Measurements from ENCODE around the gene TMEM203. TPM values are rescaled to one million over a fixed set of nuclear protein-coding genes. Genes with fewer than 3 reads are reported as not detected.

The TMEM203 gene
- total RNA-seq, 1 experiment from 2014 or later: 50.6 TPM

GRCh38 chr9:137186385-137186784 is 19.1 kb downstream of the TMEM203 start:
- H3K36me3 Mint-ChIP-seq: peaks cover 9% of the 10 kb centered on the region
- peak overlapping the region; percentile 91 for H3K4me3 Mint-ChIP-seq
- no peak overlapping the region for H3K27ac Mint-ChIP-seq
- H3K9me3 Mint-ChIP-seq: no peaks in the 10 kb centered on the region
- ATAC-seq (no peak), DNase-seq (ENCODE audit: low spot score) (no peak)
- TF ChIP-seq KAT7 (CRISPR knock-in tag; IDR thresholded peaks at IDR 0.05; ENCODE audit: borderline replicate concordance) (no peak), AR (CRISPR knock-in tag; IDR thresholded peaks at IDR 0.05) (no peak), ZBTB21 (CRISPR knock-in tag; IDR thresholded peaks at IDR 0.05; ENCODE audit: borderline replicate concordance) (no peak), ZBTB43 (CRISPR knock-in tag; IDR thresholded peaks at IDR 0.05) (no peak), CBFB (CRISPR knock-in tag; IDR thresholded peaks at IDR 0.05; ENCODE audit: low read depth) (no peak), ZNF532 (CRISPR knock-in tag; IDR thresholded peaks at IDR 0.05; ENCODE audit: borderline replicate concordance) (no peak), NFE2L1 (CRISPR knock-in tag; IDR thresholded peaks at IDR 0.05) (no peak), NR1H2 (CRISPR knock-in tag; IDR thresholded peaks at IDR 0.05) (no peak), E2F4 (CRISPR knock-in tag; IDR thresholded peaks at IDR 0.05; ENCODE audit: borderline replicate concordance, low read depth) (no peak), OVOL2 (CRISPR knock-in tag; IDR thresholded peaks at IDR 0.05; ENCODE audit: borderline replicate concordance) (no peak), CREB1 (CRISPR knock-in tag; IDR thresholded peaks at IDR 0.05) (no peak), IRF1 (CRISPR knock-in tag; IDR thresholded peaks at IDR 0.05) (no peak), ZNF396 (CRISPR knock-in tag; IDR thresholded peaks at IDR 0.05; ENCODE audit: borderline replicate concordance) (no peak), JAZF1 (CRISPR knock-in tag; IDR thresholded peaks at IDR 0.05) (no peak), ETV6 (CRISPR knock-in tag; IDR thresholded peaks at IDR 0.05) (no peak), FOXK1 (CRISPR knock-in tag; IDR thresholded peaks at IDR 0.05) (no peak)
- TF ChIP-seq, protein P1, sequence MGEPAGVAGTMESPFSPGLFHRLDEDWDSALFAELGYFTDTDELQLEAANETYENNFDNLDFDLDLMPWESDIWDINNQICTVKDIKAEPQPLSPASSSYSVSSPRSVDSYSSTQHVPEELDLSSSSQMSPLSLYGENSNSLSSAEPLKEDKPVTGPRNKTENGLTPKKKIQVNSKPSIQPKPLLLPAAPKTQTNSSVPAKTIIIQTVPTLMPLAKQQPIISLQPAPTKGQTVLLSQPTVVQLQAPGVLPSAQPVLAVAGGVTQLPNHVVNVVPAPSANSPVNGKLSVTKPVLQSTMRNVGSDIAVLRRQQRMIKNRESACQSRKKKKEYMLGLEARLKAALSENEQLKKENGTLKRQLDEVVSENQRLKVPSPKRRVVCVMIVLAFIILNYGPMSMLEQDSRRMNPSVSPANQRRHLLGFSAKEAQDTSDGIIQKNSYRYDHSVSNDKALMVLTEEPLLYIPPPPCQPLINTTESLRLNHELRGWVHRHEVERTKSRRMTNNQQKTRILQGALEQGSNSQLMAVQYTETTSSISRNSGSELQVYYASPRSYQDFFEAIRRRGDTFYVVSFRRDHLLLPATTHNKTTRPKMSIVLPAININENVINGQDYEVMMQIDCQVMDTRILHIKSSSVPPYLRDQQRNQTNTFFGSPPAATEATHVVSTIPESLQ (CRISPR knock-in tag; IDR thresholded peaks at IDR 0.05): no peak
- TF ChIP-seq, protein P2, sequence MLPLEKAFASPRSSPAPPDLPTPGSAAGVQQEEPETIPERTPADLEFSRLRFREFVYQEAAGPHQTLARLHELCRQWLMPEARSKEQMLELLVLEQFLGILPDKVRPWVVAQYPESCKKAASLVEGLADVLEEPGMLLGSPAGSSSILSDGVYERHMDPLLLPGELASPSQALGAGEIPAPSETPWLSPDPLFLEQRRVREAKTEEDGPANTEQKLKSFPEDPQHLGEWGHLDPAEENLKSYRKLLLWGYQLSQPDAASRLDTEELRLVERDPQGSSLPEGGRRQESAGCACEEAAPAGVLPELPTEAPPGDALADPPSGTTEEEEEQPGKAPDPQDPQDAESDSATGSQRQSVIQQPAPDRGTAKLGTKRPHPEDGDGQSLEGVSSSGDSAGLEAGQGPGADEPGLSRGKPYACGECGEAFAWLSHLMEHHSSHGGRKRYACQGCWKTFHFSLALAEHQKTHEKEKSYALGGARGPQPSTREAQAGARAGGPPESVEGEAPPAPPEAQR (CRISPR knock-in tag; IDR thresholded peaks at IDR 0.05): no peak
- TF ChIP-seq, protein P3, sequence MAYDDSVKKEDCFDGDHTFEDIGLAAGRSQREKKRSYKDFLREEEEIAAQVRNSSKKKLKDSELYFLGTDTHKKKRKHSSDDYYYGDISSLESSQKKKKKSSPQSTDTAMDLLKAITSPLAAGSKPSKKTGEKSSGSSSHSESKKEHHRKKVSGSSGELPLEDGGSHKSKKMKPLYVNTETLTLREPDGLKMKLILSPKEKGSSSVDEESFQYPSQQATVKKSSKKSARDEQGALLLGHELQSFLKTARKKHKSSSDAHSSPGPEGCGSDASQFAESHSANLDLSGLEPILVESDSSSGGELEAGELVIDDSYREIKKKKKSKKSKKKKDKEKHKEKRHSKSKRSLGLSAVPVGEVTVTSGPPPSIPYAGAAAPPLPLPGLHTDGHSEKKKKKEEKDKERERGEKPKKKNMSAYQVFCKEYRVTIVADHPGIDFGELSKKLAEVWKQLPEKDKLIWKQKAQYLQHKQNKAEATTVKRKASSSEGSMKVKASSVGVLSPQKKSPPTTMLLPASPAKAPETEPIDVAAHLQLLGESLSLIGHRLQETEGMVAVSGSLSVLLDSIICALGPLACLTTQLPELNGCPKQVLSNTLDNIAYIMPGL (CRISPR knock-in tag; IDR thresholded peaks at IDR 0.05): no peak
- ChIA-PET POLR2A (no interaction called here), CTCF (interaction anchor here (1.8 kb wide), 1 partner anchor 50 kb away, joined by 6 read pairs; no protein-coding TSS in a partner anchor)
- peaks cover 20% of the 10 kb centered on the region for H3K4me1 Mint-ChIP-seq
- H3K27me3 Mint-ChIP-seq (ENCODE audit: low read depth): no peaks in the 10 kb centered on the region; the same call in 1 of the 2 replicates

All from WTC11 (cell line).